Measurements from ENCODE around the gene ADCY5.

GRCh38 chr3:123331651-123332050 is 117.2 kb downstream of the ADCY5 start:
- TF ChIP-seq CTCF (conservative IDR thresholded peaks at IDR 0.05) (no peak), EZH2 (IDR thresholded peaks at IDR 0.05; ENCODE audit: low read depth) (no peak)
